Breast epithelium (tissue), 3 donors: ENCODE data around the gene CHI3L2.

ENCODE experiments used
- CTCF ChIP-seq, 3 donors: fragments of 450-650 bp; IDR thresholded peaks; one replicate each; pipeline ENCODE4 v1.5.1; 2016 to 2017; ENCODE audit warnings: antibody characterized with exemption in 3 of 3, mild to moderate bottlenecking in 3 of 3, moderate library complexity in 3 of 3
- POLR2A ChIP-seq: fragments of 450-650 bp; IDR thresholded peaks from one replicate; pipeline ENCODE4 v1.6.1; 2016; ENCODE audit warnings: antibody characterized with exemption, mild to moderate bottlenecking, moderate library complexity
- POLR2AphosphoS5 ChIP-seq, 3 donors: sonication (generic); formaldehyde crosslinking; IDR thresholded peaks; one replicate each; pipeline ENCODE4 v1.6.1; 2017; ENCODE audit warnings: antibody characterized with exemption in 3 of 3

- no peak for TF ChIP-seq POLR2A
- no peak for TF ChIP-seq CTCF (IDR thresholded peaks at IDR 0.05)
- TF ChIP-seq POLR2AphosphoS5 (IDR thresholded peaks at IDR 0.05) = no peak
These were observed 14.7 kb upstream of the CHI3L2 start for GRCh38 chr1:111212634-111213335.
